Retinal pigment epithelial cell (primary cell): ENCODE measurements around the gene SRC.

ENCODE experiments used
- DNase-seq: peaks from one replicate; pipeline ENCODE4 v3.0.0-alpha.2; 2010; ENCODE audit warnings: low read depth
- H3K4me3 ChIP-seq: 2 replicates; pipeline ENCODE4 v1.5.1; 2011; ENCODE audit warnings: mild to moderate bottlenecking, low read length, control low read depth, moderate library complexity
- TF ChIP-seq, protein P1 (sequence below): conservative IDR thresholded peaks from 2 replicates; pipeline ENCODE4 v1.5.1; 2011; ENCODE audit warnings: low read depth, low read length, control low read depth, inconsistent platforms

Gene SRC

DNA sequence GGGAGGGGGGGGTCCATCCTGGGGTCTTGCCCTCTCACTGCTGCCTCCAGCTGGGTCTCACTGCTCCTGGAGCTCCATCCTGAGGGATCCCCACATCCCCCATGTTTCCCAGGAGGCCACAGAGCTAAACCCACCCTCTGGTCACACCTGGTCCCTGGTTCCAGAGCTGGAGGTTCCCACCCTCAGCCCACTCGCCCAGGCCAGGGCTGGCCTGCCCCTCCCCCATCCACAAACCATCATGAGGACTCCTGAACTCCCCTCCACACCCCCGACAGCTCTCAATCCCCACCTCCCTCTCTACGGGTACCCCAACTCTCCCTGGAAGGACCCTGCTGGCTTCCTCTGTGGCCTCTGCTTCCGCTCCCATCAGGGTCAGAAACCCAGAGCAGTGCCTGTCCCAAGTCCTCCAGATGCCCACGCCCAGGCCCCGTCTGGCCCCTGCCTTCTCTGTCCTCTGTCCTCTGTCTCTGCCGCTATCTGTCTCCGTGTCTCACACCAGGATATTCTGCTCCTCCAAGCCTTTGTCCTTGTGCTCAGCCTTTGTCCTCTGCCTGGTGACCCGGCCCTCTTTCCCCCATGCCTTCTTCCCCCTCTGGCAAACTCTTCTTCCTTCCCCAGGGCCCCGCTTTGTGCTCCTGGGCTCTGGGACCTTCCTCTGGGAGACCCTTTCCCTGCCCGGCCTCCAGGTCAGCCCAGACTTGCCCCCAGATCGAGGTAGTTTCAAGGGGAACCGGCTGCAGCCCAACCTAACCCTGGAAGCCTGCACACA lies 74.0 kb downstream of the SRC start:
- TF ChIP-seq, protein P1, sequence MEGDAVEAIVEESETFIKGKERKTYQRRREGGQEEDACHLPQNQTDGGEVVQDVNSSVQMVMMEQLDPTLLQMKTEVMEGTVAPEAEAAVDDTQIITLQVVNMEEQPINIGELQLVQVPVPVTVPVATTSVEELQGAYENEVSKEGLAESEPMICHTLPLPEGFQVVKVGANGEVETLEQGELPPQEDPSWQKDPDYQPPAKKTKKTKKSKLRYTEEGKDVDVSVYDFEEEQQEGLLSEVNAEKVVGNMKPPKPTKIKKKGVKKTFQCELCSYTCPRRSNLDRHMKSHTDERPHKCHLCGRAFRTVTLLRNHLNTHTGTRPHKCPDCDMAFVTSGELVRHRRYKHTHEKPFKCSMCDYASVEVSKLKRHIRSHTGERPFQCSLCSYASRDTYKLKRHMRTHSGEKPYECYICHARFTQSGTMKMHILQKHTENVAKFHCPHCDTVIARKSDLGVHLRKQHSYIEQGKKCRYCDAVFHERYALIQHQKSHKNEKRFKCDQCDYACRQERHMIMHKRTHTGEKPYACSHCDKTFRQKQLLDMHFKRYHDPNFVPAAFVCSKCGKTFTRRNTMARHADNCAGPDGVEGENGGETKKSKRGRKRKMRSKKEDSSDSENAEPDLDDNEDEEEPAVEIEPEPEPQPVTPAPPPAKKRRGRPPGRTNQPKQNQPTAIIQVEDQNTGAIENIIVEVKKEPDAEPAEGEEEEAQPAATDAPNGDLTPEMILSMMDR, result no peak
- H3K4me3 ChIP-seq, result no peak overlapping the region
- no peak for DNase-seq

- DNase-seq, result no peak
- TF ChIP-seq, protein P1, result no peak
Observed at GRCh38 chr20:37420610-37421009, 74.7 kb downstream of the SRC start.

GRCh38 chr20:37421060-37421905 lies 75.3 kb downstream of the SRC start:
- H3K4me3 ChIP-seq, result no peak overlapping the region
- no peak for DNase-seq

More at GRCh38 chr20:37420610-37421009, 74.7 kb downstream of the SRC start:
- no peak overlapping the region for H3K4me3 ChIP-seq

DNA sequence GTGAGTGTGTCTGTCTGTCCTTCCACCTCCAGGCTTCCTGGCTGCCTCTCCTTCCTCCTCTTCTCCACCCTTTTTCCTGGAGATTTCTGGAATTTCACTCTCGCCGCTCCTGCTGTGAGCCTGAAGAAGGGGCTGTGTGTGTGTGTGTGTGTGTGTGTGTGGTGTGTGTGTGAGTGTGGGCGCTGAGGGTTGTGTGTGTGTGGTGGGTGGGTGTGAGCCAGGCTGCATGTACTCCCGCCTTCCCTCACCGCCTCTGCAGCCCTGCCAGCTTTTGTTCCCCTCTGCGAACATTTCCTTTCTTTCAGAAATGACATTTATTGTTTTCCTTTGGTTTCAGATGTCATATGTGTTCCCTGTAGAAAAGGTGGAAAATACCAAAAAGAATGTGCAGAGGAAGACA lies 76.0 kb downstream of the SRC start:
- no peak overlapping the region for H3K4me3 ChIP-seq
- TF ChIP-seq, protein P1, result no peak
- no peak for DNase-seq

More at GRCh38 chr20:37421060-37421905, 75.3 kb downstream of the SRC start:
- TF ChIP-seq, protein P1, result no peak

DNA sequence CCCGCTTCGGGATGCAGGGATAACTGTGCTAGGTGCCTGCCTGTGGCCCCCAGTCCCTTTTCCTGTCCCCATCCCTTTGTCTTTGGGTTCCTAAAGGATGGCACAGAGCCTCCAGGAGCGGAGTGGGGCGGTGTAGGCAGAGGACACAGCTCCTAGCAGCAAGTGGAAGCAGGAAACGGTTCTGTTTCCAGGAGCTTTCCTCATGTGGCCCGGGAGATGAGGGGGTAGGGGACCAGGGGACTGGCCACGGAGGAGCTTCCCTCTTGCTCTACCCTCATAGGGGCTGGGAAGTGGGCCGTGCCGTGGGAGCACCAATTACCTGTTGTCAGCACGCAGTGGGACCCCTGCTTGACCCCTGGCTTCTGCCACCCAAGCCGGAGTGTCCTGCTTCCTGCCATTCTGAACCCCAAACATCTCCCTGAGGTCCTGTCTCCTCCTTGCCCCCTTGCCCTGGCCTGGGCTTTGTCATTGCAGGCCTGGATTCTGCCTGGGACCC lies 76.9 kb downstream of the SRC start:
- H3K4me3 ChIP-seq, result no peak overlapping the region
- no peak for DNase-seq
- TF ChIP-seq, protein P1, result no peak

DNA sequence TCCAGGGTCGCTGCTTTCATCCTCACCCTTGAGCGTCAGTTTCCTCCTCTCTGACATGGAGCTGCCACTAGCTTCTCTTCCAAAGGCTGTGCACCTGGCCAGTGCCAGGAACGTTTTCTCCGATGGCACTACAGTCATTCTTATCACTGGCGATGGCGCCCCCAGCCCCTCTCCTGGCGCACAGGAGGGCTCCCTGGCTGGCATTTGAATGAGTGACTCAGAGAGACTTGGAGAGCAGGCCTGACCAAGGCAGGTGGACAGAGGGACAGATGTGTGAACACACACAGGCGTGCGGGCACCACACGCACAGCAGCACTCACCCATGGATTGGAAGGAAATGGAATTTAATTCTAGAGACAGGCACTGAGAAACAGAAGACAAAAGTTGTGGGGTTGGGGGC lies 77.6 kb downstream of the SRC start:
- TF ChIP-seq, protein P1, result no peak
- no peak for DNase-seq
- no peak overlapping the region for H3K4me3 ChIP-seq
